ENCODE results near the gene DLGAP4.

DNA sequence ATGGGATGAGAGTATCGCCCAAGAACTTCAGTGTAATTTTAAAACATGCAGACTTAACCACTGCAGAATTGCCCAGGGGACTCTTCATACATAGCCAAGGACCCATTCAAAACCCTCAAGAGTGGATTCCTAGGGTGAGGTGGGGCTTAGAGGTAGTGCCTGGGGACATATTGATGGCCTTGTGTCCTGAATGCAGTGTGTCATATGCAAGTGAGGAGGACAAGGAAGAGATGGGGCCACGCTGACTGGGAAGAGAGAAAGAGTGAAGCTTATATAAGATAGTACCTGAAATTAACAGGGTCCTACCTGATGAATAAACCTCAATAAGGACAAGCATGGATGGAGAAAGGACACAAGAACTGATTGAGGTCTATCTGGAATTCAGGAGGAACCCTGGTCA, 249.1 kb downstream of the DLGAP4 start:
- no peak for TF ChIP-seq ELF1 (IDR thresholded peaks at IDR 0.05; ENCODE audit: borderline replicate concordance, low read depth)
- TF ChIP-seq, protein P1, sequence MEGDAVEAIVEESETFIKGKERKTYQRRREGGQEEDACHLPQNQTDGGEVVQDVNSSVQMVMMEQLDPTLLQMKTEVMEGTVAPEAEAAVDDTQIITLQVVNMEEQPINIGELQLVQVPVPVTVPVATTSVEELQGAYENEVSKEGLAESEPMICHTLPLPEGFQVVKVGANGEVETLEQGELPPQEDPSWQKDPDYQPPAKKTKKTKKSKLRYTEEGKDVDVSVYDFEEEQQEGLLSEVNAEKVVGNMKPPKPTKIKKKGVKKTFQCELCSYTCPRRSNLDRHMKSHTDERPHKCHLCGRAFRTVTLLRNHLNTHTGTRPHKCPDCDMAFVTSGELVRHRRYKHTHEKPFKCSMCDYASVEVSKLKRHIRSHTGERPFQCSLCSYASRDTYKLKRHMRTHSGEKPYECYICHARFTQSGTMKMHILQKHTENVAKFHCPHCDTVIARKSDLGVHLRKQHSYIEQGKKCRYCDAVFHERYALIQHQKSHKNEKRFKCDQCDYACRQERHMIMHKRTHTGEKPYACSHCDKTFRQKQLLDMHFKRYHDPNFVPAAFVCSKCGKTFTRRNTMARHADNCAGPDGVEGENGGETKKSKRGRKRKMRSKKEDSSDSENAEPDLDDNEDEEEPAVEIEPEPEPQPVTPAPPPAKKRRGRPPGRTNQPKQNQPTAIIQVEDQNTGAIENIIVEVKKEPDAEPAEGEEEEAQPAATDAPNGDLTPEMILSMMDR (IDR thresholded peaks at IDR 0.05 in 2 of 3, conservative IDR thresholded peaks at IDR 0.05 in 1 of 3; ENCODE audit: borderline replicate concordance in 1 of 3, insufficient read depth in 1 of 3, low read depth in 2 of 3, low read length in 2 of 3), result no peak
- TF ChIP-seq EZH2phosphoT487 (IDR thresholded peaks at IDR 0.05; ENCODE audit: borderline replicate concordance), result no peak
- TF ChIP-seq POLR2AphosphoS5 (IDR thresholded peaks at IDR 0.05; ENCODE audit: low read depth, low read length), result no peak
- TF ChIP-seq, protein P2, sequence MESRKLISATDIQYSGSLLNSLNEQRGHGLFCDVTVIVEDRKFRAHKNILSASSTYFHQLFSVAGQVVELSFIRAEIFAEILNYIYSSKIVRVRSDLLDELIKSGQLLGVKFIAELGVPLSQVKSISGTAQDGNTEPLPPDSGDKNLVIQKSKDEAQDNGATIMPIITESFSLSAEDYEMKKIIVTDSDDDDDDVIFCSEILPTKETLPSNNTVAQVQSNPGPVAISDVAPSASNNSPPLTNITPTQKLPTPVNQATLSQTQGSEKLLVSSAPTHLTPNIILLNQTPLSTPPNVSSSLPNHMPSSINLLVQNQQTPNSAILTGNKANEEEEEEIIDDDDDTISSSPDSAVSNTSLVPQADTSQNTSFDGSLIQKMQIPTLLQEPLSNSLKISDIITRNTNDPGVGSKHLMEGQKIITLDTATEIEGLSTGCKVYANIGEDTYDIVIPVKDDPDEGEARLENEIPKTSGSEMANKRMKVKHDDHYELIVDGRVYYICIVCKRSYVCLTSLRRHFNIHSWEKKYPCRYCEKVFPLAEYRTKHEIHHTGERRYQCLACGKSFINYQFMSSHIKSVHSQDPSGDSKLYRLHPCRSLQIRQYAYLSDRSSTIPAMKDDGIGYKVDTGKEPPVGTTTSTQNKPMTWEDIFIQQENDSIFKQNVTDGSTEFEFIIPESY (IDR thresholded peaks at IDR 0.05; ENCODE audit: extremely low read depth, insufficient replicate concordance, low read length), result no peak
- no peak for TF ChIP-seq YY1 (IDR thresholded peaks at IDR 0.05; ENCODE audit: extremely low read depth, insufficient replicate concordance, low read depth, low read length)
- no peak for TF ChIP-seq POLR2A (IDR thresholded peaks at IDR 0.05; ENCODE audit: borderline replicate concordance, extremely low read depth, insufficient read depth, insufficient read length)
- no peak for TF ChIP-seq EZH2 (IDR thresholded peaks at IDR 0.05)
- no peak for TF ChIP-seq SIN3A (IDR thresholded peaks at IDR 0.05; ENCODE audit: low read depth)
- TF ChIP-seq, protein P3, sequence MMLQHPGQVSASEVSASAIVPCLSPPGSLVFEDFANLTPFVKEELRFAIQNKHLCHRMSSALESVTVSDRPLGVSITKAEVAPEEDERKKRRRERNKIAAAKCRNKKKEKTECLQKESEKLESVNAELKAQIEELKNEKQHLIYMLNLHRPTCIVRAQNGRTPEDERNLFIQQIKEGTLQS (IDR thresholded peaks at IDR 0.05), result no peak
- no peak for TF ChIP-seq ZNF274 (IDR thresholded peaks at IDR 0.05; ENCODE audit: low read depth, low read length)
- TF ChIP-seq, protein P4, sequence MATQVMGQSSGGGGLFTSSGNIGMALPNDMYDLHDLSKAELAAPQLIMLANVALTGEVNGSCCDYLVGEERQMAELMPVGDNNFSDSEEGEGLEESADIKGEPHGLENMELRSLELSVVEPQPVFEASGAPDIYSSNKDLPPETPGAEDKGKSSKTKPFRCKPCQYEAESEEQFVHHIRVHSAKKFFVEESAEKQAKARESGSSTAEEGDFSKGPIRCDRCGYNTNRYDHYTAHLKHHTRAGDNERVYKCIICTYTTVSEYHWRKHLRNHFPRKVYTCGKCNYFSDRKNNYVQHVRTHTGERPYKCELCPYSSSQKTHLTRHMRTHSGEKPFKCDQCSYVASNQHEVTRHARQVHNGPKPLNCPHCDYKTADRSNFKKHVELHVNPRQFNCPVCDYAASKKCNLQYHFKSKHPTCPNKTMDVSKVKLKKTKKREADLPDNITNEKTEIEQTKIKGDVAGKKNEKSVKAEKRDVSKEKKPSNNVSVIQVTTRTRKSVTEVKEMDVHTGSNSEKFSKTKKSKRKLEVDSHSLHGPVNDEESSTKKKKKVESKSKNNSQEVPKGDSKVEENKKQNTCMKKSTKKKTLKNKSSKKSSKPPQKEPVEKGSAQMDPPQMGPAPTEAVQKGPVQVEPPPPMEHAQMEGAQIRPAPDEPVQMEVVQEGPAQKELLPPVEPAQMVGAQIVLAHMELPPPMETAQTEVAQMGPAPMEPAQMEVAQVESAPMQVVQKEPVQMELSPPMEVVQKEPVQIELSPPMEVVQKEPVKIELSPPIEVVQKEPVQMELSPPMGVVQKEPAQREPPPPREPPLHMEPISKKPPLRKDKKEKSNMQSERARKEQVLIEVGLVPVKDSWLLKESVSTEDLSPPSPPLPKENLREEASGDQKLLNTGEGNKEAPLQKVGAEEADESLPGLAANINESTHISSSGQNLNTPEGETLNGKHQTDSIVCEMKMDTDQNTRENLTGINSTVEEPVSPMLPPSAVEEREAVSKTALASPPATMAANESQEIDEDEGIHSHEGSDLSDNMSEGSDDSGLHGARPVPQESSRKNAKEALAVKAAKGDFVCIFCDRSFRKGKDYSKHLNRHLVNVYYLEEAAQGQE (IDR thresholded peaks at IDR 0.05; ENCODE audit: low read depth), result no peak
- TF ChIP-seq, protein P5, sequence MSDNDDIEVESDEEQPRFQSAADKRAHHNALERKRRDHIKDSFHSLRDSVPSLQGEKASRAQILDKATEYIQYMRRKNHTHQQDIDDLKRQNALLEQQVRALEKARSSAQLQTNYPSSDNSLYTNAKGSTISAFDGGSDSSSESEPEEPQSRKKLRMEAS (IDR thresholded peaks at IDR 0.05), result no peak
- TF ChIP-seq CEBPB (IDR thresholded peaks at IDR 0.05; ENCODE audit: low read depth), result no peak
